ENCODE results near the gene LGALS7.
"Not testable (repeated sequence)": the region's sequence is repeated elsewhere in the genome, so short reads cannot be mapped to it uniquely, and the experiment has no call there.

The LGALS7 gene

DNA sequence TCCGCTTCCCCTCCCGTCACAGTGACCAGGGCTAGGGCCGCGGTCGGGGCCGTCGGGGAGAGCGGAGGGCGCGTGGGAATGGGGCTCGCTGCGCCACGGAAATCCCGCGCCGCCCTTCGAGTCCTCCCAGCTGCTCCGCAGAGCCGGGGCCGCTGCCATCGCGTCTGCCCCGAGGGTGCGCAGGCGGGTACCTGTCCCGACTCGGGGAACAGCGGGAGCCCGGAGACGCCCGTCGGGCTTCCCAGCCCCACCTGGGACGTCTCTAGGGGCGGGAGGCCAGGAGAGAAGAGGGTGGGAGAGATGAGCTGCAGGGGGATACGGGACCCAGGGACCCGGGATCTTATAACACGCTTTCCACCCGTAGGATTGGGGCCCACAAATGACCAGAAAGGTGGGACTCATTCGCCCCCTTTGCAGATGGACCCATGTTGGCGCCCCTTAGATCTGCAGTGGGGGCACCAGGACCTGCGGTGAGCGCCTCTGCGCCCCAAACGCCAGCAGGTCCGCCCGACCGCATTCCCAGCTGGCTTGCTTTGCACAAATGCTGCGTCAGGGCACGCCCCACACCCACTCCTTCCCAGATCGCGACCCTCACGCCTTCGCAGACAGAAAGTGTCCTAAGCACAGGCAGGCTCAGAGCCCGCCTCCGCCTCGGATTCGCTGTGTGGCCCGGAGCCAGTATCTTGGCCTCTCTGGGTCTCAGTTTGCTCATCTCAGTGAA lies 2.9 kb downstream of the LGALS7 start:
- DNase-seq = not testable (repeated sequence)

GRCh38 chr19:38769635-38770211 lies 3.6 kb downstream of the LGALS7 start:
- peak; percentile 72 for DNase-seq

- DNase-seq = no peak
These were observed 6.9 kb downstream of the LGALS7 start for GRCh38 chr19:38766276-38767047.

GRCh38 chr19:38765214-38765613 lies 8.1 kb downstream of the LGALS7 start:
- no peak for DNase-seq

- no peak for DNase-seq
These were observed 9.5 kb downstream of the LGALS7 start for GRCh38 chr19:38763795-38764220.

GRCh38 chr19:38761884-38762389 lies 11.4 kb downstream of the LGALS7 start:
- not testable (repeated sequence) for DNase-seq

GRCh38 chr19:38760805-38761517 lies 12.4 kb downstream of the LGALS7 start:
- not testable (repeated sequence) for DNase-seq

DNA sequence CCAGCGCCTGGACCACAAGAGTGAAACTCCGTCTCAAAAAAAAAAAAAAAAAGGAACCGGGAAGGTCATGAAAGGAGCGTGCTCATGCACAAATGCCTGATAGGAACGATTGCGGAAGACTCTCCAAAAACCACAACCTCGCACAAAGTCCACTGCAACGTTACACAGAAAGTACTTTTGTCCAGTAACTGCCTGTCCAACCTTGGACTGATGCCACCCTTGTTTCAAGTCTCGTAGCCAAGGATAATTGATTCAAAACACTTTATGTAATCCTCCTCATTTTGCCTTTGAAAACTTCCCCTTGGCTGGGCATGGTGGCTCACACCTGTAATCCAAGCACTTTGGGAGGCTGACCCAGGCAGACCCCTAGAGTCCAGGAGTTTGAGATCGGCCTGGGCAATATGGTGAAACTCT lies 13.7 kb downstream of the LGALS7 start:
- no peak for DNase-seq

GRCh38 chr19:38754196-38754595 lies 19.1 kb downstream of the LGALS7 start:
- DNase-seq = not testable (repeated sequence)

- not testable (repeated sequence) for DNase-seq
These were observed 19.5 kb downstream of the LGALS7 start for GRCh38 chr19:38753783-38754182.

DNA sequence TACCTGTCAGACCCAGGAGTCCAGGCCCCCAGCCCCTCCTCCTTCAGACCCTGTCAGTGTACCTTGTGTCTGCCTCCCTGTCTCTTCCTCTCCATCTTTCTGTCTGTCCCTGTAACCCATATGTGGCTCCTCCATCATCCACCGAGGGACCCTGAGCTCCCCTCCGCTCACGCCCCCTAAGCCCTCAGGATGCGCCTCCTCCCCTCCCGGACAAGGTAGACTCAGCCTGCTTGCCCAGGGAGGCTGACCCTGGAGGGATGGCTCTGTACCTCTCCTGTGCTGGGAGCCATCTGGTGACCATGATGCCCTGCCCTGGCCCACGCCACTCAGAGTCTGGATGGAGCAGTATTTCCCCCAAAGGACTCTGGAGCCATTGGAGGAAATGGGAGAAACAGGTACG lies 28.0 kb downstream of the LGALS7 start:
- DNase-seq = no peak

- no peak for DNase-seq
These were observed 28.4 kb downstream of the LGALS7 start for GRCh38 chr19:38744874-38745273.

GRCh38 chr19:38744298-38744681 lies 29.0 kb downstream of the LGALS7 start, which contains the start of gene CAPN12:
Gene CAPN12 (minus strand): TSS chr19:38744474. CDS start chr19:38744165, 309 bp downstream.
- no peak for DNase-seq

DNA sequence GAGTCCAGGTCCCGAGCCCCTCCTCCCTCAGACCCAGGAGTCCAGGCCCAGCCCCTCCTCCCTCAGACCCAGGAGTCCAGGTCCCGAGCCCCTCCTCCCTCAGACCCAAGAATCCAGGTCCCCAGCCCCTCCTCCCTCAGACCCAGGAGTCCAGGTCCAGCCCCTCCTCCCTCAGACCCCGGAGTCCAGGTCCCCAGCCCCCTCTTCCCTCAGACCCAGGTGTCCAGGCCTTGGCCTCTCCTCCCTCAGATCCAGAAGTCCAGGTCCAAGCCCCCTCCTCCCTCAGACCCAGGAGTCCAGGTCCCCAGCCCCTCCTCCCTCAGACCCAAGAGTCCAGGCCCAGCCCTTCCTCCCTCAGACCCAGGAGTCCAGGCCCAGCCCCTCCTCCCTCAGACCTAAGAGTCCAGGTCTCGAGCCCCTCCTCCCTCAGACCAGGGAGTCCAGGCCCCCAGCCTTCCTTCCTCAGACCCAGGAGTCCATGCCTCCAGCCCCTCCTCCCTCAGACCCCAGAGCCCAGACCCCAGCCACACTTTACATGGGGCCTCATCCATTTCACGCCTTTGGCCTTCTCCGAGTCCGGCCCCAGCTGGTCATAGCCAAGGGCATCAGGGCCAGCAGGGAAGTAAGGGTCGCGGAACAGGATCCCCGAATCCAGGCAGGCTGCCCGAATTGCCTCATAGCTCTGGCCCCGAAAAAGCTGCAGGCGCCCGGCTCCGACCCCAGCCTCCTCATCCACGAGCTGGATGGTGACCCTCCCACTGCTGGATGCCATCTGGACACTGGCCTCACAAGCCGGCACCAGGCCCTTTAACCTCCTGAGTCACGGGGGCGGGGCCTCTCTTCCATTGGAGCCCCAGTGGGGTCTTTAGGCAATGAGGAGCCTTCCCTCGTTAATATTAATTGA lies 29.7 kb downstream of the LGALS7 start:
- DNase-seq = no peak

- DNase-seq = no peak
These were observed 30.4 kb downstream of the LGALS7 start for GRCh38 chr19:38742906-38743305.

DNA sequence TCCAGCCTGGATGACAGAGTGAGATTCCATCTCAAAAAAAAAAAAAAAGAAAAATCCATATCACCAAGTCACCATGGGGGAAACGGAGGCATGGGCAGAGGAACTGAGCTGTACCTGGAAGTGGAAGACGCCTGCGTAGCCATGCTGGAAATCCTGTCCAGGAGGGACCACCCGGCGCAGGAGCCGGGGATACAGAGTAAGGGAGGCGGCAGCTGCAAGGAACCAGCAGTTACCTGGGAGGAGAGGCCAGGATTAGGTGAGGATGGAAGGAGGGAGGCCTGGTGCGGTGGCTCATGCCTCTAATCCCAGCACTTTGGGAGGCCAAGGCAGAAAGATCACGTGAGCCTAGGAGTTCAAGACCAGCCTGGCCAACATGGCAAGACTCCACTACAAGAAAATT lies 31.0 kb downstream of the LGALS7 start:
- DNase-seq = no peak

- DNase-seq = no peak
These were observed 31.6 kb downstream of the LGALS7 start for GRCh38 chr19:38741670-38742069.

GRCh38 chr19:38740932-38741331 lies 32.4 kb downstream of the LGALS7 start:
- no peak for DNase-seq

DNA sequence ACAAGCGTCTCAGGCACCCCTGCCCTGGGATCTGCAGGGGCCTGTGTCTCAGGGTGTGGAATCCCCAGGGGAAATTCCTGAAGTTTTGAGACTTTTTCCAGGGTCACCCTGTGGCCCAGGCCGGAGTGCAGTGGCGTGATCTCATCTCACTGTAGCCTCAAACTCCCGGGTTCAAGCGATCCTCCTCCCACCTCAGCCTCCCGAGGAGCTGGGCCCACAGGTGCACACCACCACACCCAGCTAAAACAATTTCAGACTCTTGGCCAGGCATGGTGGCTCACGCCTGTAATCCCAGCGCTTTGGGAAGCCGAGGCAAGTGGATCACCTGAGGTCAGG lies 33.1 kb downstream of the LGALS7 start:
- DNase-seq = no peak

DNA sequence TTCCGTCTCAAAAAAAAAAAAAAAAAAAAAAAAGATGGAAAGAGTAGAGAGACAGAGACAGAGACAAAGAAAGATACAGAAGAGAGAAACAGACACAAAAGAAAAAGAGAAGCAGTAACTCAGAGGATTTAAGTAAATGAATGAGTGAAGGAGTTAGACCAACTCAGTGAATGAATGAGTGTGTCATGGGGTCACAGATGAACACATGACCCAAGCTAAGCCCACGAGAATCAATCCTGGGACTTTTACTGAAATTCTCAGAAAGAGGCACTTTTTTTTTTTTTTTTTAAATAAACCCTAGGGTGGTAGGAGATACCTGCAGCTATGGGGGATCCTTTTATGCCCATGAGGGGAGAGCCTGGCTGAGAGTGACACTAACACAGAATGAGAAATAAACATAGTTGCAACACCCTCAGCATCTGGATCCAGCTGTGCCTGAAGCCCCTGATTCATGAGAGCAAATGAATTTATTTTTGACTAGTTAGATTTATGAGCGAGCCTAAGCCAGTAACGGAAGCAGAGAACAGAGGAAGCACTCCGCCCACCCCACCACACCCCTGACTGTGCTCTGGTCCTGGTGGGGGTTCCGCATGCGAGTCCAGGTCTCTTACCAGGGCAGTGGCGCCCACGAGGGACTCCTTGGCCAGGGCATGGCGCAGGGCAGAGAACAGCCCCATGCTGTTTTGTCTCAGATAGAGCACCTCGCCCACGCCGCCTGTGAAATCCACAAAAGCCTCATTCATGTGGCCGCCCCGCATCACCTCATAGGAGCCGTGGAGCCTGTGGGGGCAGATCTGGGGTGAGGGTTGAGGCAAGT lies 33.7 kb downstream of the LGALS7 start:
- no peak for DNase-seq

Data from eye (tissue), 1 donor.